AG04450 (cell line): Measurements from ENCODE around the gene IGFL2. TPM values are rescaled to one million over a fixed set of nuclear protein-coding genes. Genes with fewer than 3 reads are reported as not detected.
"Not testable (repeated sequence)": the region's sequence is repeated elsewhere in the genome, so short reads cannot be mapped to it uniquely, and the experiment has no call there.

Source experiments
- CTCF ChIA-PET: fragments of 300-600, 350-600 bp; formaldehyde crosslinking; extraction: SDS; loops from one replicate; lab custom pipeline; 2022; ENCODE audit warnings: antibody characterized with exemption, inconsistent platforms; lab: Charles Lee
- POLR2A ChIA-PET: fragments of 350-600 bp; formaldehyde crosslinking; extraction: SDS; loops from one replicate; lab custom pipeline; 2021; ENCODE audit warnings: antibody characterized with exemption, inconsistent platforms; lab: Yijun Ruan, JAX
- DNase-seq: peaks from one replicate; pipeline ENCODE4 v3.0.0-alpha.2; 2011; ENCODE audit warnings: low read depth, low spot score
- H3K27ac ChIP-seq: one replicate; pipeline ENCODE4 v1.5.1; 2012; ENCODE audit warnings: low read depth, low read length, control low read depth
- H3K27me3 ChIP-seq: one replicate; pipeline ENCODE4 v1.6.0; 2012; ENCODE audit warnings: low read length; ENCODE audit not compliant: control insufficient read depth, insufficient read depth
- H3K4me3 ChIP-seq: 2 replicates; pipeline ENCODE4 v1.5.1; 2011; ENCODE audit warnings: mild to moderate bottlenecking, low read depth, low read length, control low read depth
- H3K9me3 ChIP-seq: 2 replicates; pipeline ENCODE4 v1.5.1; 2012; ENCODE audit warnings: low read length; ENCODE audit not compliant: control insufficient read depth, insufficient read depth
- CTCF ChIP-seq: IDR thresholded peaks from 2 replicates; pipeline ENCODE4 v1.5.1; 2011; ENCODE audit warnings: low read depth, low read length, control low read depth, inconsistent platforms
- polyA plus RNA-seq: library from polyadenylated mRNA; depleted of rRNA; stranded (reverse); fragments of >200 nt; gene quantifications from 2 replicates; pipeline ENCODE4 v1.2.3, GENCODE V29; 2011

Gene IGFL2
- polyA plus RNA-seq, 1 experiment: not detected

- no peak for TF ChIP-seq CTCF
- no peak overlapping the region for H3K27ac ChIP-seq
- ChIA-PET CTCF (no interaction called here), POLR2A (no interaction called here)
- DNase-seq: no peak
- H3K4me3 ChIP-seq: no peak overlapping the region
- H3K9me3 ChIP-seq: no peaks in the 10 kb centered on the region
- H3K27me3 ChIP-seq: peaks cover 35% of the 10 kb centered on the region
These were observed 2.6 kb downstream of the IGFL2 start for GRCh38 chr19:46150606-46151005.

GRCh38 chr19:46155237-46155636, 7.2 kb downstream of the IGFL2 start:
- POLR2A ChIA-PET: no interaction called here
- peaks cover 24% of the 10 kb centered on the region for H3K27me3 ChIP-seq

GRCh38 chr19:46159418-46160232, 11.6 kb downstream of the IGFL2 start:
- Histone ChIP-seq H3K4me3 (no peak overlapping the region), H3K27me3 (peaks cover 23% of the 10 kb centered on the region), H3K27ac (no peak overlapping the region), H3K9me3 (no peaks in the 10 kb centered on the region; the same call in 1 of the 2 replicates)
- ChIA-PET POLR2A (no interaction called here), CTCF (interaction anchor here (0.6 kb wide), 1 partner anchor 122 kb away, joined by 3 read pairs; no protein-coding TSS in a partner anchor)
- no peak for TF ChIP-seq CTCF
- DNase-seq: no peak

More at GRCh38 chr19:46155237-46155636, 7.2 kb downstream of the IGFL2 start:
- CTCF ChIA-PET: interaction anchor here (0.9 to 1.1 kb wide), 2 partner anchors 73 to 146 kb away, joined by 3 to 4 read pairs; no protein-coding TSS in a partner anchor
- H3K27ac ChIP-seq: no peak overlapping the region
- no peak overlapping the region for H3K4me3 ChIP-seq
- no peaks in the 10 kb centered on the region for H3K9me3 ChIP-seq
- no peak for DNase-seq
- TF ChIP-seq CTCF: no peak

- TF ChIP-seq CTCF: no peak
- ChIA-PET POLR2A (interaction anchor here (0.6 kb wide), 1 partner anchor 154 kb away, joined by 3 read pairs; no protein-coding TSS in a partner anchor), CTCF (no interaction called here)
- Histone ChIP-seq H3K27ac (no peak overlapping the region), H3K4me3 (no peak overlapping the region), H3K27me3 (peaks cover 20% of the 10 kb centered on the region), H3K9me3 (no peaks in the 10 kb centered on the region; the same call in 1 of the 2 replicates)
- no peak for DNase-seq
These were observed 12.3 kb downstream of the IGFL2 start for GRCh38 chr19:46160233-46160775.

GRCh38 chr19:46161642-46162257, 13.7 kb downstream of the IGFL2 start:
- POLR2A ChIA-PET, DNase-seq, H3K9me3 ChIP-seq, H3K4me3 ChIP-seq, CTCF ChIA-PET, H3K27ac ChIP-seq: not testable (repeated sequence)
- peaks cover 26% of the 10 kb centered on the region for H3K27me3 ChIP-seq
